Measurements from ENCODE around the gene XIRP1. TPM values are rescaled to one million over a fixed set of nuclear protein-coding genes. Genes with fewer than 3 reads are reported as not detected.
"Not testable (repeated sequence)": the region's sequence is repeated elsewhere in the genome, so short reads cannot be mapped to it uniquely, and the experiment has no call there.

The XIRP1 gene
- total and polyA plus RNA-seq, 2 donors from 2014 or later: 0.09 TPM; not detected in 1

- Histone ChIP-seq H3K9ac (ENCODE audit: low read length in 3 of 3) (no peak overlapping the region), H3K27ac (ENCODE audit: low read depth in 2 of 2, low read length in 2 of 2) (no peak overlapping the region), H3K4me3 (ENCODE audit: low read length in 3 of 3) (no peak overlapping the region), H3K9me3 (ENCODE audit: control insufficient read depth in 2 of 3, insufficient read depth in 1 of 3, low read length in 3 of 3) (no peaks in the 10 kb centered on the region), H3K36me3 (ENCODE audit: control insufficient read depth in 2 of 3, insufficient read depth in 3 of 3, low read length in 3 of 3) (no peaks in the 10 kb centered on the region), H3K4me1 (ENCODE audit: control insufficient read depth in 2 of 3, insufficient read depth in 2 of 3, low read depth in 1 of 3, low read length in 3 of 3) (peaks cover 0 to under 1% (median 0%) of the 10 kb centered on the region in 3 donors), H3K27me3 (ENCODE audit: control insufficient read depth, insufficient read depth, low read length) (no peaks in the 10 kb centered on the region)
- FAIRE-seq (no peak), DNase-seq (no peak)
- intact Hi-C loops (cut with DNase I): no loop called here
- no peak for TF ChIP-seq CTCF (IDR thresholded peaks at IDR 0.05; ENCODE audit: borderline replicate concordance, extremely low read depth, insufficient read depth)
Measured at GRCh38 chr3:39171860-39172259, 20.5 kb downstream of the XIRP1 start.

GRCh38 chr3:39170877-39171276 is 21.5 kb downstream of the XIRP1 start:
- H3K4me3 ChIP-seq (ENCODE audit: low read length in 3 of 3); intact Hi-C loops (cut with DNase I); H3K36me3 ChIP-seq (ENCODE audit: control insufficient read depth in 2 of 3, insufficient read depth in 3 of 3, low read length in 3 of 3); FAIRE-seq; H3K9me3 ChIP-seq (ENCODE audit: control insufficient read depth in 2 of 3, insufficient read depth in 1 of 3, low read length in 3 of 3); H3K27ac ChIP-seq (ENCODE audit: low read depth in 2 of 2, low read length in 2 of 2); H3K27me3 ChIP-seq (ENCODE audit: control insufficient read depth, insufficient read depth, low read length); DNase-seq; H3K4me1 ChIP-seq (ENCODE audit: control insufficient read depth in 2 of 3, insufficient read depth in 2 of 3, low read depth in 1 of 3, low read length in 3 of 3); H3K9ac ChIP-seq (ENCODE audit: low read length in 3 of 3): not testable (repeated sequence)

GRCh38 chr3:39170461-39170860 is 21.9 kb downstream of the XIRP1 start:
- Histone ChIP-seq H3K27me3 (ENCODE audit: control insufficient read depth, insufficient read depth, low read length) (no peaks in the 10 kb centered on the region), H3K36me3 (ENCODE audit: control insufficient read depth in 2 of 3, insufficient read depth in 3 of 3, low read length in 3 of 3) (no peaks in the 10 kb centered on the region), H3K4me3 (ENCODE audit: low read length in 3 of 3) (no peak overlapping the region), H3K27ac (ENCODE audit: low read depth in 2 of 2, low read length in 2 of 2) (no peak overlapping the region), H3K9ac (ENCODE audit: low read length in 3 of 3) (no peak overlapping the region), H3K9me3 (ENCODE audit: control insufficient read depth in 2 of 3, insufficient read depth in 1 of 3, low read length in 3 of 3) (no peaks in the 10 kb centered on the region), H3K4me1 (ENCODE audit: control insufficient read depth in 2 of 3, insufficient read depth in 2 of 3, low read depth in 1 of 3, low read length in 3 of 3) (no peaks in the 10 kb centered on the region)
- FAIRE-seq (no peak), DNase-seq (no peak)
- TF ChIP-seq CTCF (IDR thresholded peaks at IDR 0.05; ENCODE audit: borderline replicate concordance, extremely low read depth, insufficient read depth): no peak
- intact Hi-C loops (cut with DNase I): no loop called here

GRCh38 chr3:39169712-39170111 is 22.7 kb downstream of the XIRP1 start:
- H3K27ac ChIP-seq (ENCODE audit: low read depth in 2 of 2, low read length in 2 of 2): no peak overlapping the region
- intact Hi-C loops (cut with DNase I): no loop called here
- no peaks in the 10 kb centered on the region for H3K36me3 ChIP-seq (ENCODE audit: control insufficient read depth in 2 of 3, insufficient read depth in 3 of 3, low read length in 3 of 3)
- no peak for TF ChIP-seq CTCF (IDR thresholded peaks at IDR 0.05; ENCODE audit: borderline replicate concordance, extremely low read depth, insufficient read depth)
- H3K27me3 ChIP-seq (ENCODE audit: control insufficient read depth, insufficient read depth, low read length): no peaks in the 10 kb centered on the region
- DNase-seq (no peak), FAIRE-seq (no peak)
- no peaks in the 10 kb centered on the region for H3K9me3 ChIP-seq (ENCODE audit: control insufficient read depth in 2 of 3, insufficient read depth in 1 of 3, low read length in 3 of 3)
- H3K9ac ChIP-seq (ENCODE audit: low read length in 3 of 3): no peak overlapping the region
- no peak overlapping the region for H3K4me3 ChIP-seq (ENCODE audit: low read length in 3 of 3)
- H3K4me1 ChIP-seq (ENCODE audit: control insufficient read depth in 2 of 3, insufficient read depth in 2 of 3, low read depth in 1 of 3, low read length in 3 of 3): no peaks in the 10 kb centered on the region

All from kidney (tissue), 14 donors.